NCI-H446 (cell line): ENCODE data around the gene KPNA4.
A peak's percentile ranks its signal among the peaks of the same experiment; 100 is the strongest.
"Not testable (repeated sequence)": the region's sequence is repeated elsewhere in the genome, so short reads cannot be mapped to it uniquely, and the experiment has no call there.

ENCODE experiments used
- DNase-seq, 2 experiments: peaks; one replicate each; lab custom pipeline; 2025; lab: John Stamatoyannopoulos, UW

Gene KPNA4

GRCh38 chr3:160486459-160486869 is 78.9 kb downstream of the KPNA4 start:
- peak in 1 of 2 experiments; percentile 51 for DNase-seq

GRCh38 chr3:160482796-160483195 is 82.6 kb downstream of the KPNA4 start:
- DNase-seq, result no peak

DNA sequence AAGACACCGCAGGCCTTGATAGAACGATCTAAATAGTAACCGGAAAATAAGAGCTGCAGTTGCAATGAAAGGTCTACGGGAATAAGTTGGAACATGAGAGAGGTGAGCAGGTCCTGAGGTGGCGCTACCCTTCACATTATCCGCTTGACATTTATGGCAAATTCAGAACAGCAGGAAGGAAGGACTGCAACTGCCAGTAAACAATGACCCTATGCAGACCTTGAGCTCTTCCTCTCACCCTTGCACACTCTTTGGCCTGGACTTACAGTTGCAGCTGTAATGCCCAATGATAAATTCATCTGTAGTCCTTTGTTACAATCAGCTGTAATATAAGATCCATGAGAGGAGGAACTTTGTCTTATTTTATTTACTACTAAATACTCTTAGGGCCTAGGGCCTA is 83.5 kb downstream of the KPNA4 start:
- no peak for DNase-seq

DNA sequence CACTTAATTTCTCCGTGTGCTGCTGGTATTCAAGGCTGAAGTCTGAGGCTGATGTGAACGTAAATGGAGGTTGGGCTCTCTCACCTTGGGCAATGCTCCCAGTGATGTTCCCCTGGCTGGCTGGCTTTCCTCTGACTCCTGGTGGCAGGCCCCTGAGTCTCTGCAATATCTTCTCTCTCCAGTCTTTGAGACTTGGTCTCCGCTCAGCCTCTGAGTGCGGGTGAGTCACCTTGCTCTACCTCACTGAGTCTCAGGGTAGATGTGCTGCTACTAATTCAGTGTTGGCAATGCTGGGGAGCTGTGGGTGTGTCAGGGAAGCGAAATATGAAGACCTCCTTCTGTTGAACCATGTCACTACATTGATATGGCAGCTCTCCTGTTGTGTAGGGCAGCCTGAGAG is 84.4 kb downstream of the KPNA4 start:
- DNase-seq, result no peak

DNA sequence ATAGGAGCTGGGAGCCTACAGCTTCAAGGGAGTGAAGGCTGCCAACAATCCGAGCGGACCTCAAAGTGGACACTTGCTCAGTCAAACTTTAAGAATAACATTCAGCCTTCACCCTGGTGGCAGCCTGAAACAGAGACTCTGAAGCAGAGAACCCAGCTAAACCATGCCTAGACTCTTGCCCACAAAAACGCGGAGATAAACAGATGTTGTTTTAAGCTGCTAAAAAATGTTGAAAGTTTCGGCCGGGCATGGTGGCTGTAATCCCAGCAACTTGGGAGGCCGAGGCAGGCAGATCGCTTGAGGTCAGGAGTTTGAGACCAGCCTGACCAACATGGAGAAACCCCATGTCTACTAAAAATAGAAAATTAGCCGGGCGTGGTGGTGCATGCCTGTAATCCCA is 86.0 kb downstream of the KPNA4 start:
- DNase-seq, result no peak

DNA sequence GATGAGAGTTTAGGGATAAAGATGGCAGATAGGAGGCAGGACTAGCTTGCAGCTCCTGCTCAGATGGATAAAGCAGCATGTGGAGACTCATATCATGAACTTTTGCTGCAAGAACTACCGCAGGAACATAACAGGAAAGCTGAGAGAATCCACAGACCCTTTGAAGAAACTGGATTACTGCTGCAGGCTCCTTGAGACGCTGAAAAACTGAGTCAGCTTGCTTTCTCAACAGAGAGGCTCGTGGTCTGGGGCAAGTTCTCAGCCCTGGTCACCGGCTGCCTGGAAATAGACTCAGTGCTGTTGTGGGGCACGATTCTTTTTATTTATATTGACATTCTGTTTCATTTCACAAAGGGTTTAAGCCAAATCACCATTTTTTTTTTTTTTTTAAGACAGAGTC is 87.0 kb downstream of the KPNA4 start:
- no peak for DNase-seq

DNA sequence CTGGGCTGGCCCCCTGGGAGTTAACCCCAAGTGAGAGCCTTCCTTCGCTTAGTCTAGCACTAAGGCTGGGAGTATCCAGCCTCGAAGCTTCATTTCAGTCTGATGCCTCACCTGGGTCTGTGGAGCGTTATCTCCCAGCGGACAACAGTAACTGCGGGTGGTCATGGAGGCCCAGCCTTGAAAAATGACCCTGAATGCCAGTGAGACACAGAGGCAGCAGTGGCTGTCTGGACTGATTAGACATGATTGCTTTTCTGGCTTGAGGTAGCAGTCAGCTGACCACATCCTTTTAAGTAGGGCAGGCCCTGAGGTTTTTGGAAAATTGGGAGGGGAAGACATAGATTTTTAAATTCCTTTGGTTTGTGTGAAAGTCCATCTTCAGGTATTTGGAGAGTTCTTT is 87.6 kb downstream of the KPNA4 start:
- no peak for DNase-seq

DNA sequence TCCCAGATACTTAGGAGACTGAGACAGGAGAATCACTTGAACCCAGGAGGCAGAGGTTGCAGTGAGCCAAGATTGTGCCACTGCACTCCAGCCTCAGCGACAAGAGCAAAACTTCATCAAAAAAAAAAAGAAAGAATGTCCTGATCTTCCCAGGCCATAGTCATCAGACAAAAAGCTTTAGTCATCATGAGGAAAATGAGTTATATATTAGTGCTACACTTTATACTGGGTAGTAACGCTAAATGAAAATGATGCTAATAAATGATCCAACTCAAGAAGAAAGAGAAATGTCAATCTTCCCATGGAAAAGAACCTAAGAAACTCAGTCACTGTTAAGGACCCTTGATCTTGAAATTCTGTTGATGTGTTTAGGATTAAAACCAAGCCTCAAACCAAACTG is 89.5 kb downstream of the KPNA4 start:
- no peak for DNase-seq

GRCh38 chr3:160475153-160475552 is 90.2 kb downstream of the KPNA4 start:
- DNase-seq, result no peak

DNA sequence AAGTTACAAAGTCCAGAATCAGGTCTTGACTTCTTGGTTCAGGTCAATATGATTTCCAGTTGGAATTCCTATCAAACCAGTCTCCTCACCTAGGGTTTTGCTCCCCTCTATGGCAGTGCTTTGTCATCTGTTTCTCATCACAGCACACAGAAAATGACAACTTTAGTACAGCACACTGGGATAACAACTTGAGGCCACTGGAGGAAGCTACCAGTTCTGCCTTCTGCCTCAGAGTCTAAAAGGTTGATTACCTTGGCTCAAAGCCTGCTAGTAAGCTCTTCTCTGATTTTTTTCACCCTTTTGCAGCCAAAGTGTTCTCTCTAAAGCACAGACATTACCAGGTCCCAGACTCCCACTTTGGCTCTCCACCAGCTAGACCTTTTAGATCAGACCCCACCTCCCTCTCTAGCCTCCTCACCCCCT is 90.9 kb downstream of the KPNA4 start:
- DNase-seq, result no peak

- DNase-seq, result no peak
These were observed 91.4 kb downstream of the KPNA4 start for GRCh38 chr3:160473978-160474377.

GRCh38 chr3:160473221-160473620 is 92.2 kb downstream of the KPNA4 start:
- DNase-seq, result no peak

GRCh38 chr3:160472344-160472743 is 93.0 kb downstream of the KPNA4 start:
- no peak for DNase-seq

DNA sequence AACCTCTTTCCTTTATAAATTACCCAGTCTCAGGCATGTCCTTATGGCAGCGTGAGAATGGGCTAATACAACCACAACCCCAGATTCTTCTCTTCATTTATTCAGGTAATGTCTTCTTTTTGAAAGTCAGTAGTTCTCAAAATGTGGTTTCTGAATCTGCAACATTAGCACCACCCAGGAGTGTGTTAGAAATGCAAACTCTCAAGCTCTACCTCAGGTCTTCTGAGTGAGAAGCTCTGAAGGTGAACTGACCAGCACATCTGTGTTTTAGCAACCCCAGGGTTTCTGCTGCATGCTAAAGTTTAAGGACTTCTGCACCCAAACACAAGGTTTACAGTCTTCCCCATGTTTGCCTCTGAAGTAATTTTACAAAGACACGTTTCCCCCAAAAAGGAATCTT is 93.5 kb downstream of the KPNA4 start:
- DNase-seq, result no peak

- DNase-seq, result no peak
These were observed 95.2 kb downstream of the KPNA4 start for GRCh38 chr3:160470181-160470580.

GRCh38 chr3:160464971-160465370 is 100.4 kb downstream of the KPNA4 start:
- no peak for DNase-seq

- no peak for DNase-seq
These were observed 101.0 kb downstream of the KPNA4 start for GRCh38 chr3:160464321-160464720.

- no peak for DNase-seq
These were observed 105.3 kb downstream of the KPNA4 start for GRCh38 chr3:160460033-160460432.

DNA sequence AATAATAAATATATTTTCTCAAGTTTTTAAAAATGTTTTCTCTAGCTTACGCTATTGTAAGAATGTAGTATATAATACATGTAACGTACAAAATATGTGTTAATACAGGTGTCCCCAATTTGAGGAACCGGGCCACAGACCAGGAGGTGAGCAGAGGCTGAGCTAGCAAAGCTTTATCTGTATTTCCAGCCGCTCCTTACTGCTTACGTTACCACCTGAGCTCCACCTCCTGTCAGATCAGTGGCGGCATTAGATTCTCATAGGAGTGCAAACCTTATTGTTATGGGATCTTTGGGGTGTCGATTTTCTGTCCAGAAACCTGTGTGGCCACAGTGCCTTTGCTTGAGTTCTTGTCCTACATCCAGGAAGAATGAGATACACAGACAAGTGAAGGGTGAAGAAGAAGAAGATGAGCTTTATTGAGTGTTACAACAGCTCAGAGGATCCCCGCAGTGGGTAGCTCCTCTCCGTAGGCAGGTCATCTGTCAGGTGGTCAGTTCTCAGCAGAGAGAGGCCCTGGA is 105.9 kb downstream of the KPNA4 start:
- no peak for DNase-seq

DNA sequence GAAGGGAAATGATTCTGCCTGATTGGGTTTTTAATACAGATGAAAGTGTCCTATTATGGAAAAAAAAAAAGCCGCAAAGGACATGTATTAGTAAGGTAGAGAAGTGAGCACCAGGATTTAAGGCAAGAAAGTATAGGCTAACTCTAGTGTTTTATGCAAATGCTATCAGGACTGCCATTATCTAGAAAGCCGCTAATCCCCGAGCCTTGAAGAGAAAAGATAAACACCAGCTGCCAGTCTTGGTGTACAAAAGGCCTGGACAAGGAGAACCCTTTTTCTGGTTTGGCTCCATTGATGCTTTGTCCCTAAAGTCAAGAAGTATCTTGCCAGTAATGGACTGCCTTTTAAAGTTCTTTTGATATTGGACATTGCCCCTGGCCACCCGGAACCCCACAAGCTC is 107.2 kb downstream of the KPNA4 start:
- no peak for DNase-seq

GRCh38 chr3:160455846-160456245 is 109.5 kb downstream of the KPNA4 start:
- no peak for DNase-seq

DNA sequence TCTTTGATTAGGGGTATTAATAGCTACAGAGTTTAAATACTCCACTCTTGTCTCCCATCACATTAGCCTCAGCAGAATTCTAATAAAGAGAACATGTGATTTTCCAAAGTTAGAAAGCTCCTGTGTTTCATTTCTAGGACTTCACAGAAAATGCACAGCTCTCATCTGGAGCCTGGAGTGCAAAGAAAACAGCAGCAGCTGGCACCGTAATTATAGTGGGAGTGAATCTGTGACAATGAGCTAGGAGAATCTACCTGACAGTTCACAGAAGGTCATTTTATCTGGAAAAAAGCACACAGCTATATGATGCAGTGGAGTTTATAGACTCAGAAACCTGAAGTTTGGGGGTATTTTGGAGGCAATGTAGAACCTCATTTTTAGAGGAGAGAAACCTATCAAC is 110.4 kb downstream of the KPNA4 start:
- DNase-seq, result no peak

DNA sequence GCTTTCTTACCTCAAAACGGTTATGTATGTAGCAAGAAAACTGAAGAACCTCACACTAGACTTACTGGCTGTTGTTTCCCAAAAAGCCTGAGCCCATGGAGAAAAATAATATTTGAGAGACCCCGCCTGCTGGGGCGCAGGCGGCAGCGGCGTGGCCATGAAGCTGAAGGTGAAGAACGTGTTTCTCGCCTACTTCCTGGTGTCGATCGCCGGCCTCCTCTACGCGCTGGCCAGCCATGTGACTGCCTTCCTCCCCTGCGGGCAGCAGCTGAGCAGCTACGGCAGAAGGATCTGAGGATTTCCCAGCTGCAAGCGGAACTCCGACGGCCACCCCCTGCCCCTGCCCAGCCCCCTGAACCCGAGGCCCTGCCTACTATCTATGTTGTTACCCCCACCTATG is 113.1 kb downstream of the KPNA4 start:
- DNase-seq, result not testable (repeated sequence)

- DNase-seq, result no peak
These were observed 113.8 kb downstream of the KPNA4 start for GRCh38 chr3:160451602-160452001.

GRCh38 chr3:160450846-160451245 is 114.5 kb downstream of the KPNA4 start:
- DNase-seq, result no peak
